Kidney epithelial cell (primary cell): ENCODE results near the gene CDV3. TPM values are rescaled to one million over a fixed set of nuclear protein-coding genes. Genes with fewer than 3 reads are reported as not detected.

ENCODE experiments used
- DNase-seq: peaks from one replicate; pipeline ENCODE4 v3.0.0-alpha.2; 2010; ENCODE audit warnings: low read depth
- H3K27me3 ChIP-seq: 2 replicates; pipeline ENCODE4 v1.6.0; 2011; ENCODE audit warnings: low read length; ENCODE audit not compliant: control insufficient read depth, insufficient read depth
- H3K36me3 ChIP-seq: 2 replicates; pipeline ENCODE4 v1.5.1; 2011; ENCODE audit warnings: low read length; ENCODE audit not compliant: control insufficient read depth, insufficient read depth
- H3K4me3 ChIP-seq: 2 replicates; pipeline ENCODE4 v1.5.1; 2011; ENCODE audit warnings: low read depth, mild to moderate bottlenecking, control low read depth, low read length
- total RNA-seq: library from RNA; depleted of rRNA; stranded (reverse); fragments of >200 nt; gene quantifications from 2 replicates; pipeline ENCODE4 v1.2.3, GENCODE V29; 2015
- TF ChIP-seq, protein P1 (sequence below): IDR thresholded peaks from 2 replicates; pipeline ENCODE4 v1.5.1; 2011; ENCODE audit warnings: mild to moderate bottlenecking, moderate library complexity, low read length, control low read depth, inconsistent platforms; ENCODE audit not compliant: insufficient read depth, poor library complexity, severe bottlenecking

Gene CDV3
- total RNA-seq, 1 donor from 2014 or later, result 244 TPM

DNA sequence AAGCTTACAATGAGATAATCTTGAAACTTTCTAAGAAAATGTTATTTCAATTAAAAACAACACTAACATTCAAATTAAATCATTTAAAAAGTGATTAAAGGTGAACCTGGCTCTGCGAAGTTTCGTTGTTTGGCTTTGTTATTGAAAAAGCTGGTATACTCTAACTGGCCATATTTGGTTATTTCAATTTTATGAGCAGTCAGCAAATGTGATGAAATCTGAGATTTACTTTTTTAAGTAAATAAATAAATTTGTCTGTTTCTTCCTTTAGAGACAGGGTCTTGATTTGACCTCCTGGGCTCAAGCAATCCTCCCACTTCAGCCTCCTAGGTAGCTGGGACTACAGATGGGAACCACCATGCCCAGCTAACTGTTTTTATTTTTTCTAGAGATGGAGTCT, 38.0 kb downstream of the CDV3 start:
- Histone ChIP-seq H3K27me3 (no peaks in the 10 kb centered on the region), H3K36me3 (no peaks in the 10 kb centered on the region), H3K4me3 (no peak overlapping the region)
- TF ChIP-seq, protein P1, sequence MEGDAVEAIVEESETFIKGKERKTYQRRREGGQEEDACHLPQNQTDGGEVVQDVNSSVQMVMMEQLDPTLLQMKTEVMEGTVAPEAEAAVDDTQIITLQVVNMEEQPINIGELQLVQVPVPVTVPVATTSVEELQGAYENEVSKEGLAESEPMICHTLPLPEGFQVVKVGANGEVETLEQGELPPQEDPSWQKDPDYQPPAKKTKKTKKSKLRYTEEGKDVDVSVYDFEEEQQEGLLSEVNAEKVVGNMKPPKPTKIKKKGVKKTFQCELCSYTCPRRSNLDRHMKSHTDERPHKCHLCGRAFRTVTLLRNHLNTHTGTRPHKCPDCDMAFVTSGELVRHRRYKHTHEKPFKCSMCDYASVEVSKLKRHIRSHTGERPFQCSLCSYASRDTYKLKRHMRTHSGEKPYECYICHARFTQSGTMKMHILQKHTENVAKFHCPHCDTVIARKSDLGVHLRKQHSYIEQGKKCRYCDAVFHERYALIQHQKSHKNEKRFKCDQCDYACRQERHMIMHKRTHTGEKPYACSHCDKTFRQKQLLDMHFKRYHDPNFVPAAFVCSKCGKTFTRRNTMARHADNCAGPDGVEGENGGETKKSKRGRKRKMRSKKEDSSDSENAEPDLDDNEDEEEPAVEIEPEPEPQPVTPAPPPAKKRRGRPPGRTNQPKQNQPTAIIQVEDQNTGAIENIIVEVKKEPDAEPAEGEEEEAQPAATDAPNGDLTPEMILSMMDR, result no peak
- DNase-seq, result no peak

DNA sequence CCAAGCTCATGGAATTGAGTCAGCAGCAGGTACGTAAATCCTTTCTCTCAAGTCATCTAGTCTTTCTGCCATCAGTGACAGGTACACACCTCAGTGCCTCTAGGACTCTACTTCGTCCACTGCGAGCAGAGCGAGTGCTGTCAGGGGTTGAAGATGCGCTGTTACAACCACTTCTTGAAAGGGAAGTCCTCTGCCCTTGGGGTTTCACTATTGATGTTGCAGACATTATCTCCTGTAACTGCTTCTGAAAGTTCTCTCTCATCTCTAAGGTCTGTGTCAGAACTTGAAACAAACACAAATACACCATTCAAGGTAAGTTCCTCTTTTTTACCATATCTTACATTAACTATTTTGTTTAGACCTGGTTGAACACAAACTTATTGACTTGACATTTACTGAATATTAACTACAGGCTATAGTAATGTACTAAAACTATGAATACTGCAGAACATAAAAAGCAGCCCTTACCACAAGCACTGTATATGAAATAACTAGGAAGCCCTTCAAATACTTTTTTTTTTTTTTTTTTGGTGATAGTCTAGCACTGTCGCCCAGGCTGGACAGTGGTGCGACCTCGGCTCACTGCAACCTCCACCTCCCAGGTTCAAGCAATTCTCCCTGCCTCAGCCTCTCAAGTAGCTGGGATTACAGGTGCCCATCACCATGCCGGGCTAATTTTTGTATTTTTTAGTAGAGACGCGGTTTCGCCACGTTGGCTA, 46.7 kb downstream of the CDV3 start:
- Histone ChIP-seq H3K36me3 (no peaks in the 10 kb centered on the region), H3K27me3 (no peaks in the 10 kb centered on the region), H3K4me3 (no peak overlapping the region)
- no peak for DNase-seq
- TF ChIP-seq, protein P1, result no peak

DNA sequence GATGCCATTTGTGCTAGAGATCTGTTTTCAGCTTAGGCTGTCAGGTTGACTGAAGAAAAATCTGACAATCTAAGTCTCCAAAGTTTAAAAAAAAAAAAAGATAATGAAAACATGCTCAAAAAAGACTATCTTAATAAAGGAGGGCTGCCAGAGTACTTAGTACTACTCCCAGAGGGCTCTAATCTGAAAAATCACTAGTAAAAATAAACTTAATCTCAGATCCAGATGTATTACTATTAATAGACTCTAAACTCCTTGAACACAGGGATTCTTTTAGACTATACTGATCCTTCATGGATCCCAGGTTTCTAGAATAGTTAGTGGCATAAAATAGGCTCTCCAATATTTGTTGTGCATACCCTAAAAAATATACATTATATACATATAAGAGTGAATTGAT, 54.3 kb downstream of the CDV3 start:
- Histone ChIP-seq H3K27me3 (no peaks in the 10 kb centered on the region), H3K36me3 (no peaks in the 10 kb centered on the region), H3K4me3 (no peak overlapping the region)
- DNase-seq, result no peak
- TF ChIP-seq, protein P1, result no peak

DNA sequence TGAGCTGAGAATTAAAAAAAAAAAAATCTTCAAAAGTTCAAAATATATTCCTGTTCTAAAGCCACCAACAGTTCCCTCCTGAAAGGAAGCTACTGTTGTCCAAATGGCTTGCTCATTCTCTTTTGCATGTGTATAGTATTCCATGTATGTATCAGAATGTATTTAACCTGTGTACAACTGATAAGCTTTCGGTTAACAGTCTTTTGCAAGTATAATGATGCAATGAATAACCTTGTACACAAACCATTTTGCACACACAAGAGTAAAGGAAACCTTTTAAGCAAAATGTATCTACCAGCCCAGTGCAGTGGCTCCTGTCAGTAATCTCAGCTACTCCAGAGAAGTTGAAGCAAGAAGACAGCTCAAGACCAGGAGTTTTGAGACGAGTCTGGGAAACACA, 55.7 kb downstream of the CDV3 start:
- TF ChIP-seq, protein P1, result no peak
- no peak for DNase-seq
- peaks cover 1% of the 10 kb centered on the region for H3K36me3 ChIP-seq
- H3K4me3 ChIP-seq, result no peak overlapping the region
- H3K27me3 ChIP-seq, result no peaks in the 10 kb centered on the region

DNA sequence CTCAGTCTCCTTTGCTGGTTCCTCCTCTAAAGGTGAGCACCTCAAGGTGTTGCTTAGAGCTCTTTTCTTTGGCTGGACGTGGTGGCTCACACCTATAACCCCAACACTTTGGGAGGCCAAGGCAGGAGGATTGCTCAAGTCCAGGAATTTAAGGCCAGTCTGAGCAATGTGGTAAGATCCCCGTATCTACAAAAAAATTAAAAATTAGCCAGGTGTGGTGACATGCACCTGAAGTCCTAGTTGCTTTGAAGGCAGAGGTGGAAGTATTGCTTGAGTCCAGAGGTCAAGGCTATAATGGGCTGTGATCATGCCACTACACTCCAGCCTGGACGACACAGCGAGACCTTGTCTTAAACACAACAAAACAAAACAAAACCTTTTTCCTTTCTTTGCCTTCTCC, 60.0 kb downstream of the CDV3 start:
- peaks cover 1% of the 10 kb centered on the region for H3K36me3 ChIP-seq
- TF ChIP-seq, protein P1, result no peak
- DNase-seq, result no peak
- no peaks in the 10 kb centered on the region for H3K27me3 ChIP-seq
- H3K4me3 ChIP-seq, result no peak overlapping the region

Other genes starting within 250 kb of the CDV3 start
- gene BFSP2, start 173.6 kb upstream of the CDV3 start, total RNA-seq, result 0.96 TPM in 1 of 2 replicates, not detected in the other
- 20.7 and 27.0 TPM in 2 replicates for gene TOPBP1, start 88.3 kb downstream of the CDV3 start, total RNA-seq
- under 0.01 TPM in 1 of 2 replicates, not detected in the other for gene TF, start 172.7 kb downstream of the CDV3 start, total RNA-seq
- gene SRPRB, start 232.1 kb downstream of the CDV3 start, total RNA-seq, result 44.0 and 67.3 TPM in 2 replicates